ENCODE data around the gene PPCS. TPM values are rescaled to one million over a fixed set of nuclear protein-coding genes. Genes with fewer than 3 reads are reported as not detected.

PPCS gene
- total and polyA plus RNA-seq, 9 of the 15 experiments (the other 6 are each of a cell fraction or from before 2014, with no cell fraction given), result 7.9 to 34.6 (median 14.8) TPM

DNA sequence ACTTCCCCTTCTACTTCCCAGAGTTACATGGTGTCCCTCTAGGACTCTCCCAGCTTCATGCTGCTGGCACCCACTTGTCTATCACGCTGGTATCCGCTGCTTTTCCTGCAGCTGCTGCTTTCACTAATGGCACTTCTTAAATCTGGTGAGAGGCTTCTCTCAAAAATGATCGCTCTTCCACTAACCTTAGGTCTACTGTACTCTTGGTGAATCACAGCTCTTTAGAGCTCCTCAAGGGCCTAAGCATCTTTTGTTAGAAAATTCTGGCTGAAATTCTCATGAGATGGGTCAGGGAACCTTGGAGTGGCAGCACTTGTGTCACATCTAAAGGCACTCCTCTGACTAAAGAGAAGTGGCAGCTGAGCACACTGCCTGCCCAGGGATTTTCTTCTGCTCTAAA, 32.7 kb upstream of the PPCS start:
- ATAC-seq (no peak), FAIRE-seq (no peak), DNase-seq (ENCODE audit: extremely low read depth in 1 of 4, low spot score in 3 of 4) (no peak)
- no peaks in the 10 kb centered on the region for H4K20me1 ChIP-seq (replicated peaks; ENCODE audit: control insufficient read depth, insufficient read depth, low read length)
- H3K4me1 ChIP-seq (replicated peaks in 1 of 2; ENCODE audit: control insufficient read depth in 2 of 2, insufficient read depth in 2 of 2, low read length in 2 of 2), result no peaks in the 10 kb centered on the region; a peak in 1 of 5 replicates
- no peaks in the 10 kb centered on the region for H3K9me3 ChIP-seq (replicated peaks; ENCODE audit: control insufficient read depth, insufficient read depth, low read depth, low read length)
- H3K36me3 ChIP-seq (ENCODE audit: control insufficient read depth, insufficient read depth, low read length), result no peaks in the 10 kb centered on the region
- no peak overlapping the region for H3K4me3 ChIP-seq
- POLR2A ChIA-PET, result no interaction called here
- H2AFZ ChIP-seq (ENCODE audit: low read depth, low read length), result no peak overlapping the region
- no peaks in the 10 kb centered on the region for H3K9me1 ChIP-seq (ENCODE audit: control insufficient read depth, insufficient read depth, low read length)
- H3K27me3 ChIP-seq (ENCODE audit: control insufficient read depth in 2 of 2, insufficient read depth in 2 of 2, low read length in 2 of 2), result peaks cover 37 to 38% of the 10 kb centered on the region in 2 experiments
- BruUV-seq (replicated peaks), result no TSS peak
- no peak overlapping the region for H3K4me2 ChIP-seq (ENCODE audit: insufficient read depth, low read length)
- H3K27ac ChIP-seq (ENCODE audit: extremely low read depth, low read depth, low read length), result no peak overlapping the region
- CTCF ChIA-PET (ENCODE audit: low intra/inter-chr PET ratio), result no interaction called here
- intact Hi-C loops (cut with micrococcal nuclease), result no loop called here
- in situ Hi-C loops (cut with MboI), result no loop called here
- H3K79me2 ChIP-seq (ENCODE audit: control insufficient read depth, insufficient read depth, low read length), result no peaks in the 10 kb centered on the region
- WGBS (ENCODE audit: insufficient coverage, low coverage, missing lambda C conversion rate), result 2% methylated on average over 3 of the region's 3 CpGs
- H3K9ac ChIP-seq (ENCODE audit: insufficient read depth in 1 of 2, low read depth in 2 of 2, low read length in 2 of 2), result no peak overlapping the region
- TF ChIP-seq PRPF4 (IDR thresholded peaks at IDR 0.05; ENCODE audit: insufficient read depth, low read depth, low read length, poor library complexity, severe bottlenecking), result no peak
- no peak for TF ChIP-seq ELF2 (CRISPR knock-in tag; IDR thresholded peaks at IDR 0.05)
- no peak for TF ChIP-seq XRCC5 (IDR thresholded peaks at IDR 0.05; ENCODE audit: low read depth, low read length)
- TF ChIP-seq, protein P1, sequence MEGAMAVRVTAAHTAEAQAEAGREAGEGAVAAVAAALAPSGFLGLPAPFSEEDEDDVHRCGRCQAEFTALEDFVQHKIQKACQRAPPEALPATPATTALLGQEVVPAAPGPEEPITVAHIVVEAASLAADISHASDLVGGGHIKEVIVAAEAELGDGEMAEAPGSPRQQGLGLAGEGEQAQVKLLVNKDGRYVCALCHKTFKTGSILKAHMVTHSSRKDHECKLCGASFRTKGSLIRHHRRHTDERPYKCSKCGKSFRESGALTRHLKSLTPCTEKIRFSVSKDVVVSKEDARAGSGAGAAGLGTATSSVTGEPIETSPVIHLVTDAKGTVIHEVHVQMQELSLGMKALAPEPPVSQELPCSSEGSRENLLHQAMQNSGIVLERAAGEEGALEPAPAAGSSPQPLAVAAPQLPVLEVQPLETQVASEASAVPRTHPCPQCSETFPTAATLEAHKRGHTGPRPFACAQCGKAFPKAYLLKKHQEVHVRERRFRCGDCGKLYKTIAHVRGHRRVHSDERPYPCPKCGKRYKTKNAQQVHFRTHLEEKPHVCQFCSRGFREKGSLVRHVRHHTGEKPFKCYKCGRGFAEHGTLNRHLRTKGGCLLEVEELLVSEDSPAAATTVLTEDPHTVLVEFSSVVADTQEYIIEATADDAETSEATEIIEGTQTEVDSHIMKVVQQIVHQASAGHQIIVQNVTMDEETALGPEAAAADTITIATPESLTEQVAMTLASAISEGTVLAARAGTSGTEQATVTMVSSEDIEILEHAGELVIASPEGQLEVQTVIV (CRISPR knock-in tag; IDR thresholded peaks at IDR 0.05; ENCODE audit: borderline replicate concordance), result no peak
- no peak for TF ChIP-seq MEF2A (IDR thresholded peaks at IDR 0.05; ENCODE audit: control insufficient read depth, low read depth, low read length)
- TF ChIP-seq, protein P2, sequence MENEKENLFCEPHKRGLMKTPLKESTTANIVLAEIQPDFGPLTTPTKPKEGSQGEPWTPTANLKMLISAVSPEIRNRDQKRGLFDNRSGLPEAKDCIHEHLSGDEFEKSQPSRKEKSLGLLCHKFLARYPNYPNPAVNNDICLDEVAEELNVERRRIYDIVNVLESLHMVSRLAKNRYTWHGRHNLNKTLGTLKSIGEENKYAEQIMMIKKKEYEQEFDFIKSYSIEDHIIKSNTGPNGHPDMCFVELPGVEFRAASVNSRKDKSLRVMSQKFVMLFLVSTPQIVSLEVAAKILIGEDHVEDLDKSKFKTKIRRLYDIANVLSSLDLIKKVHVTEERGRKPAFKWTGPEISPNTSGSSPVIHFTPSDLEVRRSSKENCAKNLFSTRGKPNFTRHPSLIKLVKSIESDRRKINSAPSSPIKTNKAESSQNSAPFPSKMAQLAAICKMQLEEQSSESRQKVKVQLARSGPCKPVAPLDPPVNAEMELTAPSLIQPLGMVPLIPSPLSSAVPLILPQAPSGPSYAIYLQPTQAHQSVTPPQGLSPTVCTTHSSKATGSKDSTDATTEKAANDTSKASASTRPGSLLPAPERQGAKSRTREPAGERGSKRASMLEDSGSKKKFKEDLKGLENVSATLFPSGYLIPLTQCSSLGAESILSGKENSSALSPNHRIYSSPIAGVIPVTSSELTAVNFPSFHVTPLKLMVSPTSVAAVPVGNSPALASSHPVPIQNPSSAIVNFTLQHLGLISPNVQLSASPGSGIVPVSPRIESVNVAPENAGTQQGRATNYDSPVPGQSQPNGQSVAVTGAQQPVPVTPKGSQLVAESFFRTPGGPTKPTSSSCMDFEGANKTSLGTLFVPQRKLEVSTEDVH (IDR thresholded peaks at IDR 0.05; ENCODE audit: low read depth, partially characterized antibody), result no peak
- TF ChIP-seq, protein P3, sequence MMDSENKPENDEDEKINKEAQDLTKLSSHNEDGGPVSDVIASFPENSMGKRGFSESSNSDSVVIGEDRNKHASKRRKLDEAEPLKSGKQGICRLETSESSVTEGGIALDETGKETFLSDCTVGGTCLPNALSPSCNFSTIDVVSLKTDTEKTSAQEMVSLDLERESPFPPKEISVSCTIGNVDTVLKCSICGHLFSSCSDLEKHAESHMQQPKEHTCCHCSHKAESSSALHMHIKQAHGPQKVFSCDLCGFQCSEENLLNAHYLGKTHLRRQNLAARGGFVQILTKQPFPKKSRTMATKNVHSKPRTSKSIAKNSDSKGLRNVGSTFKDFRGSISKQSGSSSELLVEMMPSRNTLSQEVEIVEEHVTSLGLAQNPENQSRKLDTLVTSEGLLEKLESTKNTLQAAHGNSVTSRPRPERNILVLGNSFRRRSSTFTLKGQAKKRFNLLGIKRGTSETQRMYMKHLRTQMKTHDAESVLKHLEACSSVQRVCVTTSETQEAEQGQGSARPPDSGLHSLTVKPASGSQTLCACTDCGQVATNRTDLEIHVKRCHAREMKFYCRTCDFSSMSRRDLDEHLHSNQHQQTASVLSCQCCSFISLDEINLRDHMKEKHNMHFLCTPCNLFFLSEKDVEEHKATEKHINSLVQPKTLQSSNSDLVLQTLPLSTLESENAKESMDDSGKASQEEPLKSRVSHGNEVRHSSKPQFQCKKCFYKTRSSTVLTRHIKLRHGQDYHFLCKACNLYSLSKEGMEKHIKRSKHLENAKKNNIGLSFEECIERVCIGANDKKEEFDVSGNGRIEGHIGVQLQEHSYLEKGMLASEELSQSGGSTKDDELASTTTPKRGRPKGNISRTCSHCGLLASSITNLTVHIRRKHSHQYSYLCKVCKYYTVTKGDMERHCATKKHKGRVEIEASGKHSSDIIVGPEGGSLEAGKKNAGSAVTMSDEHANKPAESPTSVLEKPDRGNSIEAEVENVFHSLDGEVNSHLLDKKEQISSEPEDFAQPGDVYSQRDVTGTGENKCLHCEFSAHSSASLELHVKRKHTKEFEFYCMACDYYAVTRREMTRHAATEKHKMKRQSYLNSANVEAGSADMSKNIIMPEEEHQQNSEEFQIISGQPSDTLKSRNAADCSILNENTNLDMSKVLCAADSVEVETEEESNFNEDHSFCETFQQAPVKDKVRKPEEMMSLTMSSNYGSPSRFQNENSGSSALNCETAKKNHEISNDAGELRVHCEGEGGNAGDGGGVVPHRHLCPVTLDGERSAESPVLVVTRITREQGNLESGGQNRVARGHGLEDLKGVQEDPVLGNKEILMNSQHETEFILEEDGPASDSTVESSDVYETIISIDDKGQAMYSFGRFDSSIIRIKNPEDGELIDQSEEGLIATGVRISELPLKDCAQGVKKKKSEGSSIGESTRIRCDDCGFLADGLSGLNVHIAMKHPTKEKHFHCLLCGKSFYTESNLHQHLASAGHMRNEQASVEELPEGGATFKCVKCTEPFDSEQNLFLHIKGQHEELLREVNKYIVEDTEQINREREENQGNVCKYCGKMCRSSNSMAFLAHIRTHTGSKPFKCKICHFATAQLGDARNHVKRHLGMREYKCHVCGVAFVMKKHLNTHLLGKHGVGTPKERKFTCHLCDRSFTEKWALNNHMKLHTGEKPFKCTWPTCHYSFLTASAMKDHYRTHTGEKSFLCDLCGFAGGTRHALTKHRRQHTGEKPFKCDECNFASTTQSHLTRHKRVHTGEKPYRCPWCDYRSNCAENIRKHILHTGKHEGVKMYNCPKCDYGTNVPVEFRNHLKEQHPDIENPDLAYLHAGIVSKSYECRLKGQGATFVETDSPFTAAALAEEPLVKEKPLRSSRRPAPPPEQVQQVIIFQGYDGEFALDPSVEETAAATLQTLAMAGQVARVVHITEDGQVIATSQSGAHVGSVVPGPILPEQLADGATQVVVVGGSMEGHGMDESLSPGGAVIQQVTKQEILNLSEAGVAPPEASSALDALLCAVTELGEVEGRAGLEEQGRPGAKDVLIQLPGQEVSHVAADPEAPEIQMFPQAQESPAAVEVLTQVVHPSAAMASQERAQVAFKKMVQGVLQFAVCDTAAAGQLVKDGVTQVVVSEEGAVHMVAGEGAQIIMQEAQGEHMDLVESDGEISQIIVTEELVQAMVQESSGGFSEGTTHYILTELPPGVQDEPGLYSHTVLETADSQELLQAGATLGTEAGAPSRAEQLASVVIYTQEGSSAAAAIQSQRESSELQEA (IDR thresholded peaks at IDR 0.05; ENCODE audit: low read depth), result no peak
- TF ChIP-seq ZNF175 (CRISPR knock-in tag; IDR thresholded peaks at IDR 0.05; ENCODE audit: low read depth), result no peak
- TF ChIP-seq ZFPM2 (CRISPR knock-in tag; IDR thresholded peaks at IDR 0.05), result no peak

All from K562 (cell line).